ENCODE measurements around the gene TMEM50B.
"Not testable (repeated sequence)": the region's sequence is repeated elsewhere in the genome, so short reads cannot be mapped to it uniquely, and the experiment has no call there.

TMEM50B gene

DNA sequence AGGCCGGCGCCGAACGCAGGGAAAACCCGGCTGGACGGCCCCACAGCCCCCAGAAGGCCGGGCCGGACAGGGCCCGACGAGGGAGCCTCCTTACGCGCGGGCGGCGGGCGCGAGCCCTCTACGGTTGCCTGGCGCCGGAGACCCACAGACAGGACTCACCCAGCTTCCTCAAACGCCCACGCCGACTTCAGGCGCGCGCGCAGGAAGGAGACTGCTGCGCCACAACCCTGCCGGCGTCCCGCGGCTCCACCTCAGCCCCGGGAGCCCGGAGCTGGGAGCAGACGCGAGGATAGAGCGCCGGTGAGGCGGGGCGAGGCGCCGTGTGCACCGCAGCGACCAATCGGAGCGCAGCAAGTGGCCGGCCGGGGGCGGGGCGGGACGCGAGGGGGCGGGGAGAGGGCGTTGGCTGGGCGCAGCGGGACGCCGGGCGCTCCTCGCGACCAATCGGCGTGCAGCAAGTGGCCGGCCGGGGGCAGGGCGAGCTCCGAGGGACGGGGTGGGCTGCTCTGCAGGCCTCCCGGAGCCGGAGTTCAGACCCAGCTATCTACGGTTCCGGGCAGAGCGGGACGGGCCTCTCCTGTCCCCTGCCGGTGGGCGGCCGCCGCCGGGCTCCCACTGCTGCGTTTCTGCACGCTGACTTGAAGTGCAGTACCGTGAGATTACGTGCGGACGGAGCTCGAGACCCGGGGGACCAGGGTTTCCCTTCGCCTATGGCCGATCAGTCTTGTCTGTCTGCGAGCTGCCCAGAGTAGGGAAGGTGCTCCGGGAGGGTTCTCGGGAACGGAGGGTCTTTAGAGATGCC lies at the start of gene TMEM50B:
Gene TMEM50B, minus strand, starts transcription at position 296 of the 802 bp plus-strand sequence. CDS start 11,089 bp downstream, outside the sequence.
- DNase-seq (ENCODE audit: low read depth in 2 of 2): peak; percentile 88 to 92

DNA sequence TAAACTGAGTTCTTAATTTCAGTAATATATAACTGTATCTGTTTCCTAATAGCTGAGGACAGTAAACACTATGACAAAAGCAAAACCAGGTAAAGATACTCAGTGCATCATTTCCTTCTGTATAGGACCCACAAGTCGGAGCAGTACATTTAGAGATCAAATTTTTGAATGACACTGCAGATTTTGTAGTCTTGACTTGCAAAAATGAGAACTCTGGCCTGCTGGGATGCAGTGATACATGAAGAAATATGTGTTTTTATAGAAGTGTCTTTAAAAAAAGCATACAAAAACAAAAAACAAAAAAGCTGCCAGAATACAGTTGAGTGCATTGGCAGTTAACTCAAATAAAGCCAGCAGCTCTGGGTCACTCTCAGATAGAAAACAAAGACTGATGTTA lies 43.2 kb upstream of the TMEM50B start:
- DNase-seq (ENCODE audit: low read depth in 2 of 2): no peak

DNA sequence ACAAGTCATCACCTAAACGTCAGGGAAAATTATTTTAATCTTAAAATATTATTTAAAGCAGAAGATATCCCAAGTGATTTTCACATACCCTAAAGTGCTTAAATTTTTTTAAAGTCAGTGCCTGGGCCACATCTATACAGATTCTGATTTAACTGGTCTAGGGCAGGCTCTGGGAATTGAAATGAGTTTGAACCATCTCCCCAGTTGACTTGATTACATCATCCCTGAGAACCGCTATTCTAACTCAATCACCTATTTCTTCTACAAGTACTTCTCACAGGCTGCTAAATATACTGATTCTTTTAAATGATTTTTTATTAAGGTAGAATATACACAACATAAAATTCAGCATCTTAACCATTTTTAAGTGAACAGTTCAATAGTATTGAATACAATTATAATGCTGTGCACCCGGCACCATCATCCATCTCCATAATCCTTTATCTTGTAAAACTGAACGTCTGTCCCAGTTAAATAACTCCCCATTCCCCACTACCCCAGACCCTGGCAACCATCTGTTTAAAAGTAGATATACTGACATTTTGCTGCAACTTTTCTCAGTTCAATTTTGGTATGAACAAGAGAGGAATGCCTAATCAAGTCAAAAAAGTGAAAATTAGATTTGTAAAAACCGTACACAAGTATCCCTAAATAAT lies 42.7 kb upstream of the TMEM50B start:
- no peak for DNase-seq (ENCODE audit: low read depth in 2 of 2)

DNA sequence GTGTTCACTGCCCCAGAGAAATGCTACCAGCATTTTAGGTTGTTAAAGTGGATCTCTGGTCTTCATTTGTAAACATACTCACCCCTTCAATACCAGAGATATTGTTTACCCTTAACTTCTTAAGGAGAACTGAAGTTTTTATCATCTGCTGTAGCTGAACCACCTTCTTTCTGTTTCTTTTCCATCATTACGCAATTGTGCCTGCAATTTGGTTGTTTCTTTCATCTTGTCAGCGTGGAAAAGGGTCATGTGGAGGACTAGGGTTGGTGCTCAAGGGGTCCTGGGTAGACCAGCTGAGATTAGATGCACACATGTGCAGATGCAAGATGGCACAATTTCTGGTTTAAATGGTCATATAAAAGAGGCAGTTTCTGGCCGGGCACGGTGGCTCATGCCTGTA lies 39.1 kb upstream of the TMEM50B start:
- DNase-seq (ENCODE audit: low read depth in 2 of 2): no peak

DNA sequence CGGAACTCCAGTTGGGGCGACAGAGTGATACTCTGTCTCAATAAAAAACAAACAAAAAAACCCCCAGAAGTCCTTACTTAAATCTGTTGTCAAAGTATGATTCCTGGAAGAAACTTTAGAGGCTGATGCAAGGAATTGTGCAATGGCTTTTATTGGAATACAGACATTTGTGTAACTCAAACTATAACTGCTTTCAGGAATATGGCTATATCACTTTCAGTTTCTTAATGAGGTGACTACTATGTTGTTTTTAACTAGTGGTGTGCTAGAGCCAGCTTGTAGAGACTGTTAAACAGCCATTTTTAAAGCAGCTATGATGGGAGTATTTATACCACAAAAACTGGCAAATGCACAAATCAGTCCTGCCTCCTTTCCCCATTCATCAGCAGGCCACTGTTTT lies 34.5 kb upstream of the TMEM50B start:
- DNase-seq (ENCODE audit: low read depth in 2 of 2): peak in 1 of 2 experiments; percentile 11

DNA sequence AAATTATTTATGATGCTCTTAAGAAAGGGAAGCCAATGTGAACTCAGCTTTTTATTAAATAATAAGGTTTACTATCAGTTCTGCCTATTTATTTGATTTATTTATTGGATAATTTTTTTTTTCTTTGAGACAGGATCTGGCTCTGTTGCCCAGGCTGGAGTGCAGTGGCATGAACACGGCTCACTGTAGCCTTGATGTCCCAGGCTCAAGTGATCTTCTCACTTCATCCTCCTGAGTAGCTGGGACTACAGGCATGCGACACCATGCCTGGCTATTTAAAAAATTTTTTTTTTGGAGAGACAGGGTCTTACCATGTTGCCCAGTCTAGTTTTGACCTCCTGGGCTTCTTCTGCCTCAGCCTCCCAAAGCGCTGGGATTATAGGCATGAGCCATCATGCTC lies 32.7 kb upstream of the TMEM50B start:
- no peak for DNase-seq (ENCODE audit: low read depth in 2 of 2)

DNA sequence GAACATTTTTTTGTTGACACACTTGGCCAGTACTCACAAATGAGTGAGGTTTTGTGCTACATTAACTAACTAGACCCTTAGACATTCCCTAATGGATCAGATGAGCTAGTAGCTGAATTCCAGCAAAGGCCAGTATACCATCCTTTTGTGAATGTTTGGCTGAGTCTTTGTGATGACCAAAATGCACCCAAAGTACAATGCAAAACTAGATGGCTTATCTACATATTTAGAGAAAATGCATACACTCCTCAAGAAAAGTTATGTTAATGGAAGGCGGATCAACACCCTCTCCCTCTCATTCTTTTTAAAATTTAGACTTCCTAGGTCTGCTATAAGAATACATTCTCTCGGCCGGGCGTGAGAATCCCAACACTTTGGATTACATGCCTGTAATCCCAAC lies 31.9 kb upstream of the TMEM50B start:
- no peak for DNase-seq (ENCODE audit: low read depth in 2 of 2)

DNA sequence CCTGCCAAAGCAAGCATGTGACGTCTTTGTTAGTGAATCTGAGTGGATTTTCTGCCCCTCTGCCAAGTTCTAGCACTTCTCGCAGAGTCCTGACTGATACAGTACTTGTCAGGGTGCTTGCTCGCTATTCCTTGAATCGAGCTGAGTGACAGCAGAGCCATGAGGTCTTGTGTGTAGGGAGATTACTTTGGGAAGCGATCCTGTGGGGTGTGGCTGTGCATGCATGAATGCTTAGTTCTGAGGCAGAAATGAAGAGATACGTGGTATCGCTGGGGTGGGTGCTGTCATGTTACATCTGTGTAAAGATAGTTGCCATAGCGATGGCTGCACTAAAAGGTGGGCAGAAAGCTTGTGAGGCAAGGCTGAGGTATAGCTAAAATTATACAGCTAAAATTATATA lies 31.1 kb upstream of the TMEM50B start:
- no peak for DNase-seq (ENCODE audit: low read depth in 2 of 2)

DNA sequence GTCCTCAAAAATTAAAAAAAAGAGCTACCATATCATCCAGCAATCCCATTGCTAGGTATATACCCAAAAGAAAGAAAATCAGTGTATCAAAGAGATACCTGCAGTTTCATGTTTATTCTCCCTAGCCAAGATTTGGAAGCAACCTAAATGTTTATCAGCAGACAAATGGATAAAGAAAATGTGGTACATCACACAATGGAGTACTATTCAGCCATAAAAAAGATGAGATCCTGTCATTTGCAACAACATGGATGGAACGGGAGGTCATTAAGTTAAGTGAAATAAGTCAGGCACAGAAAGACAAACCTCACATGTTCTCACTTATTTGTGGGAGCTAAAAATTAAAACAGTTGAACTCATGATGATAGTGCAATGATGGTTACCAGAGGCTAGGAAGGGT lies 27.2 kb upstream of the TMEM50B start:
- not testable (repeated sequence) for DNase-seq (ENCODE audit: low read depth in 2 of 2)

DNA sequence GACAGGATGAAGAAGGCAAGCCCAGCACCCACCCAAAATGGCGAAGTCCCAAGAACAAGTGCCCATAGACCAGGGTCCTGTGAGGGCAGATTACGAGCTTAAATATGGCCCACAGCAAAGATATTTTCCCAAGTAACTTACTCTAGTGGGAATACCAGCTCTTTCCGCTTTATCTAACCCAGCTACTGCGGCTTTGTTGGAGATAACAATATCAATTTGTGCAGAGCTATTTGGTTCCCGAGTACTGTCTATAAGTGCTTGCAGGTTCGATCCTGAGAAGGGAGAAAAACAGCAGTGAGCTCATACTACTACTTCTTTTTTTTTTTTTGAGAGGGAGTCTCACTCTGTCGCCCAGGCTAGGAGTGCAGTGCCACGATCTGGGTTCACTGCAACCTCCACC lies 26.1 kb upstream of the TMEM50B start:
- DNase-seq (ENCODE audit: low read depth in 2 of 2): no peak

DNA sequence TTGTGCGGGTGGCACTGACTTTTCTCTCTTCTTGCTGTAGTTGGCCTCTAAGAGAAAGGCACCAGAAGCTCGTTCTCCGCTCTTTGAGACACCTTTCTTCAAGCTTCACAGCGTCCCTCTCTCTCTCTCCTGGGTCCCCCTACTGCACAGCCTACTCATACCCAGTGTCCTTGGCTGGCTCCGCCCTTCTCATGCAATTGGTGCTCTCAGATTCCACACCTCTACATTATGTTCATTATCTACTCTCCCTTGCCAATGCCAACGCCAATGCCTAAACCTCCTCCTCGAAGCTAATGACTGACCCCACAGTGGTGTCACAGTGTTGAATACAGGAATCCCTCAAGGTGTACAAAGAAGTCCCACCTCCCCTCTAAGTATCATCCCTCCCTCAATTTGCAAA lies 16.6 kb upstream of the TMEM50B start:
- no peak for DNase-seq (ENCODE audit: low read depth in 2 of 2)

DNA sequence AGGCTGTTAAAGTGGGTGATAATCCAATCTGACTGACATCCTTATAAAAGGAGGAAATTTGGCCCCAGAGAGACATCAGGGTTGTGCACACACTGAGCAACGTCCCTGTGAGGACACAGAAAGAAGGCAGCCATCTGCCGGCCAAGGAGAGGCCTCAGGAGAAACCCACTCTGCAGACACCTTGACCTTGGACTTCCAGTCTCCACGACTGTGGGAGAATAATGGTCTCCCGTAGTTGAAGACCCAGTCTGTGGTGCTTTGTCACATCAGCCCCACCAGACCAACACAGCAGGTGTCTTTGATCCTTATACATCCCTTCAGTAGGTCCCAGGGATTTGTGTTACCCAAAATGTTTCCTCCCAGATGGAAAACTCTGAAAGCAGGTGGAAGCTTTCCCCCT lies 16.0 kb upstream of the TMEM50B start:
- DNase-seq (ENCODE audit: low read depth in 2 of 2): no peak

DNA sequence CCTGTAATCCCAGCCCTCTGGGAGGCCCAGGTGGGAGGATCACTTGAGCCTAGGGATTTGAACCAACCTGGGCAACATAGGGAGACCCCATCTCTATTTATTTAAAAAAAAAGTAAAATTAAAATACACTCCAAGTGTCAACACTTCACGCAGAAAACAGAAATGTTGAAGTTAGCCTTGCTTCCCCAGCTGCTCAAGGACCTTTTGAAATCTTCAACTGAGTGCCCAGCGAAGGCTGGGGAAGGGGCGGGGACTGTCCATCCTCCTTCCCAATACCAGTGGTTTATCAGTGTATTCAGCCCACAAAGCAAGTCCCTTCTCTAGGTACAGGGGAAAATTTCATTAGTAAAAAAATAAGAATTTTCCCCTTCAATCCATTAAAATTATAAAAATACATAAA lies 14.0 kb upstream of the TMEM50B start:
- no peak for DNase-seq (ENCODE audit: low read depth in 2 of 2)

DNA sequence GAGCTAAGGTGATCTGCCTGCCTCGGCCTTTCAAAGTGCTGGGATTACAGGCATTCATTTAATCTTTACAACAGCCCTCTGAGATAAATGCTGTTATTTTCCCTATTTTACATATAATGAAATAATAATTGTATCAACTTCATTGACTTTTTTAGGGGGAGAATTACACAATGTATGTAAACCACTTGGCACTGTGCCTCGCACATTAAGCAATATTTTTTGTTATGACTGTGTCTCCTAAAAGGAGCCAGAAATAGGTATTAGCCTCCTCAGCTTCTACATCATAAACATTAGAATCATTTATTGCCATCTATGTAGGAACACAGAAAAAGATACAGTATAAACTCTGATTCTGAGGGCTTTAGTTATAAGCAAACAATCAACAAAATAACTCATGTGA lies 12.8 kb upstream of the TMEM50B start:
- peak; percentile 33 to 34 for DNase-seq (ENCODE audit: low read depth in 2 of 2)

DNA sequence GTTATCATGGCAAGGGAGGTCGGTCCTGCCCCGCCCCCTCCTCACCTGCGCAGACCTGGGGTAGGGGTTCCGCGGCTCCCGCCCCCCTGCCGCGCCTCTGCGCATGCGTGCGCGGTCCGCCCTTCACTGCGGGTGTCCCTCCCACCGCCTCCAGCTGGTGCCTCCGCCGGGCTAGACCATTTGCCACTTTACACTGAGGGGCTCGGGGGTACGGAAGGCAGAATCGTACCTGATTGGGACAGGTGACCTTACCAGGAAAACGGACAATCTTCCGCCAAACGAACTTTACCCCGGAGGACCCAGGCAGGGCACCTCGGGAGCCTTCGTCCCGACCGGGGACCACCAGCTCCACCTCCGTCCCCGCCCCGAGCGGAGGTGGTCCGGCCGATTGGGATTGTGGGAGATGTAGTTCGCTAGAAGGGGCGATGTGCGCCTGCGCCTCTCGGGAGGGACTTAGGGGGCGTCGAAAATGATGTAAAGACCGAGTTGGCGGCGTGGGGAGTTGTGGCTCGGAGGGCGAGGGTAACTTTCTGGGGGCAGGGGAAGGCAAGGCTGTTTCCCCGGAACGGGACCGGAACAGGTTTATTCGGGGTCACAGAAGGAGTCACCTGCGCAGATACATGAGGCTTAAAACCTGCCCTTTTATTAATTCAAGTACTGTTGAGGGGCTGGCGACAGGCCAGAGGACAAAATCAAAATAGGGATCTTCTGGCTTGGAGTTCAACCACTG lies 11.8 kb upstream of the TMEM50B start, which contains the start of gene DNAJC28:
Gene DNAJC28, minus strand, starts transcription at position 344 of the 730 bp plus-strand sequence. CDS start 2,323 bp downstream, outside the sequence.
- peak; percentile 82 for DNase-seq (ENCODE audit: low read depth in 2 of 2)

DNA sequence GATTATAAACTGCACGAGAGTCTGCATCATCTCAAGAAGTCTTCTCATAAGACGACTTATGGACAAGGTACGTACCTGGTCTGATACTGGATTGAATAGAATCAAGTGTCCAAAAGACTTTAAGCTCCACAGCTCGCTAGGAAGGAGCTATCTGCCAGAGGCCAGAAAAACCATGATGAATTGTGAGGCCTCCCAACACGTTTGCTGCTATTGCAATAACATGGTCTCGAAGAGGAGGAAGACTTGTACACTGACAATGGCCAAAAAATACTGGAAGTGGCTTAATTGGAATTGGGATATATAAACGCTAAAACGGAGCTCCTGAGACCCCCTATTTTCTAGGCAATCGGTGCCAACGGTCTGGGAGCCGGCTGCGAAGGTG lies 11.2 kb upstream of the TMEM50B start:
- DNase-seq (ENCODE audit: low read depth in 2 of 2): no peak

DNA sequence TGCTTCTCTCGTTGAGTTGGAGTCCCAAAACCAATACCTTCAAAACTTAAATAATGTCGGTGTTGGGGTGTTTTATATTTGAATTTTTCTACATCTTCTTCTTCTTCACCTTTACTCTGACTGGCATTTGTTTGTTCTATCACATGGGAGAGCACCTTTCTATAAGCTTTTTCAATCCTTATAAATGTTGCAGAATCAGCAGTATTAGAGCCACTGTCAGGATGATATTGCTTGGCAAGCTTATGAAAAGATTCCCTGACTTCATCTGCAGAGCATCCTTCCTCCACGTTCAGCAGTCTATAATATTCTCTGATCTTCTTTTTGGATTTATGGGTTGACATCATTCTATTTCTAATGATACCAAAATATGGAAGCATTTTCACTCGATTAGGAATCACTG lies 9.2 kb upstream of the TMEM50B start:
- no peak for DNase-seq (ENCODE audit: low read depth in 2 of 2)

DNA sequence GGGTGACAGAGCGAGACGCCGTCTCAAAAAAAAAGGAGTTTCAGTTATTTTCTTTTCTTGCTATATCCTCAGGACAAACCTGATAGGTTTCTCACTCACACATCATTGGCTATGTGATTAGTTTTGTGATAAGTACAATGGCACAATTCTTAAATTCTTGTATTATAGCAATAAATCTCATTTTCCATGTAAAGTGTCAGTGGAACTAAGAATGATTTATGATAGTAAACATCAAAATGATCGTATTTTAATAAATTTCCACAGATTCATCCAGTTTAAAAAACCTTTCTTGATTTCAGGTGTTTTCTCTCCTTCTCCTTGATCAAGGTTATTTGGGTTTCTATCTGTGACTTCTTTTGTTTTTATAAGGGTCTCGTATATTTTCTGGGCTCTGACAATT lies 8.2 kb upstream of the TMEM50B start:
- DNase-seq (ENCODE audit: low read depth in 2 of 2): no peak

DNA sequence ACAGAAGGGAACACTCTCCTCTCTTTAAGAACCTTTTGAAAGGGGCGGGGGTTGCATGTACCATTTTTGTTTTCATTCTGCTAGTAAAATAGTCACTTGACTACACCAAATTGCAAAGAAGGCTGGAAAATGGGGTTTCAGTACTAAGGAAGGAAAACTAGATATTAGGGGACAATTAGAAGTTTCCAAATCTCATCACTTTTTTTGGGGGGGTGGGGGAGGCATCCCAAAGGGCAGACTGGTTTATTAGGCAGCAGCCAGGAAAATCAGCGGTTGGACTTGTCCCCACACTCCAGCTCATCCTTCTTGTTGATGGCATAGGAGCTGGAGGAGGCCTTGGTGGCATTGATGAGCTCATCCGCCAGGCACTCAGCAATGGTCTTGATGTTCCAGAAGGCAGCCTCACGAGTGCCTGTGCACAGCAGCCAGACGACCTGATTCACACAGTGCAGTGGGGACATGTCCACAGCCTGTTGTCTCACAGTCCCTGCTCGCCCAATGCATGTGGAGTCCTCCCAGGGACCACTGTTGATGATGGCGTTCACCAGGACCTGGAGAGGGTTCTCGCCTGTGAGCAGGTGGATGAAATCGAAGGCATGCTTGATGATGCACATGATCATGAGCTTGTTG lies 1.7 kb upstream of the TMEM50B start:
- no peak for DNase-seq (ENCODE audit: low read depth in 2 of 2)

DNA sequence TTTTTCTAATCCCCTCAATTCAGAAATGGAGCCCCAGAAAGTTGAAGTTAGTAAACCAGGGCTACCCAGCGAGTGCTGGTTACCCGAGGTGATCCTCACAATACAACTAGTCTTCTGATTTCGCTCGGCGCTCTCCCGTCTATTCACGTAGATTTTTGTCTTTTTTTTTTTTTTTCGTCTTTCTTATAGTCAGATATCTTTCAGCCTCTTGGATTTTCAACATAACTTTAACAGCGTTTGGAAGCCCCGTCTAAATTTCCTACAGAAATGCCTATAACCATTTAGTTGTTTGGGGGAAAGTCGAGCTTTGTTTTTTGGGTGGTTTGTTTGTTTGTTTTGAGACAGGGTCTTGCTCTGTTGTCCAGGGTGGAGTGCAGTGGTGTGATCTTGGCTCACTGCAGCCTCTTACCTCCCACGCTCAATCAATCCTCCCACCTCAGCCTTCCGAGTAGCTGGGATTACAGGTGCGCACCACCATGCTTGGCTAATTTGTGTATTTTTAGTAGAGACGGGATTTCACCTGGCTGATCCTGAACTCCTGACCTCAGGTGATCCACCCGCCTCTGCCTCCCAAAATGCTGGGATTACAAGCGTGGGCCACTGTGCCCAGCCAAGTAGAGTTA lies 818 bp upstream of the TMEM50B start:
- DNase-seq (ENCODE audit: low read depth in 2 of 2): no peak

DNA sequence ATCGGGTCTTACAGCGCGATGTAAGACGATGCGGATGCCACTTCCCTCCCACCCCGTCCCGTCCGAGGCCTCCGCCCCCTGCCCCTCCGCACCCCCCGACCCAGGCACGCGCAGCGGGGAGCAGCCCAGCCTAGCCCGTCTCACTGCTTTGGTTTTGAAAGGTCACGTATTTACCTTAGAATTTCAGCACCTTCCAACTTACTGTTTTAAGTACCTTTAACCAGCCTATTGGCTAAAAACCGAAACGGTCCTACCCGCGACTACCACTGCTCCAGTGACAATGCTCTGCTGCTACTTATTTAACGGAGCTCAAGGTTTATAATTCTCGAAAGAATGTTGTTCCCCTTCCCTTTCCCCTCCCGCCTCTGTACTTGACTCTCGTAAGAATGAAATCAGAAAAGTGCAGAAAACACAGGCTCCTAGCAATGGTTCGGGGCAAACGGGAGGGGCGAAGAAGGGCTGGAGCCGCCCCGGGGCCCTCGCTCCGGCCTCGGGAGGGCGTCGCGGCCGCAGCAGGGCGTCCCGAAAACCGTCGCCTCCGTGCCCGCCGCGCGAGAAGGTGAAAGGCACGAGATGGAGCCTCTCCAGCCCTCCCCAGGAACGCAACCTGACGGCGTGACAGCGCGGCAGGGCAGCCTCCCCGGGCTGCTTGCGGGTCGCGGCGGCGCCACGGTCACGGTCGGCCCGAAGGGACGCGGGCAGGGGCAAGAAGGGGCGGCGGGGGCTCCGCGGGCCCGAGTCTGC lies 667 bp downstream of the TMEM50B start:
- no peak for DNase-seq (ENCODE audit: low read depth in 2 of 2)
